GF-D8 (cell line): ENCODE data around the gene NAA50.

ENCODE experiments used
- DNase-seq: peaks from one replicate; lab custom pipeline; 2025; lab: John Stamatoyannopoulos, UW

Gene NAA50

DNA sequence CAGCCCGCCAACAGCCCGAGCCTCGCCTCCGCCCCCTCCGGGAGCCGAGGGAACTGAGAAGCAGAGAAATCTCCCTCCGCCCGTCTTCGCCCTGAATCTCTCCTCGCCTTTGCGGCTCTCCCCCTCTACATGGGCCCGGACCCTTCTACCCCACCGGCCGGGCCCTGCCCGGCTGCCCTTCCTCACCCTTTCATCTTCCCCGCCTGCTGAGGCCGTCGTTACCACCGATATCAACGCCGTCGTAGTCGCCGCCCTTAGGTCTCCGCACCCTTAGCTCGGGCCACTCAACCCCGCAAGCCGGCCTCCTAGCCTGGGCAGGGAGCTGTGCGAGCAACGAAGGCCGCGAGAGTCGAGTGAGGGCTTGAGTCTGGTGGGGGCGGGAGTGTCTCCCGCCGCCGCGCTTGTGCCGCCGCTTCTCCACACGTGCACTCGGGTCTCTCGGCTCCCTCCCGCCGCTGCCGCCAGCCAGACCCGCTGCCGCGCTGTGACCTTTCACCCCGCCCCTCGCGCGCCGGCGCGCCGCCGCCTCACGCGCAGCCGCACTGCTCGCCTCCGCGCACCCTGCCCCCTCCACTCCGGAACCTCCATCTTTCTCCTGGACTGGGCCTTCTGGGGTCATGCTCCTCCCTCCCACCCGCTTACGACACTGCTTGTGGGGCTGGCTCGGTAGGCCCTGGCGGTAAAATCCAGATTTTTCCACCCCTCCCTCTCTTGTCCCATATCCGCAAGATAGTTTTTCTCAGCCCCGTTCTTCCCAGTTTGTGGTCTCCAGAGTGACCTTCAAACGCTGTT, at the start of gene NAA50:
Gene NAA50 (minus strand): TSS at position 494 of the 792 bp plus-strand sequence. CDS start 300 bp downstream, at position 194.
- DNase-seq: peak; percentile 88

DNA sequence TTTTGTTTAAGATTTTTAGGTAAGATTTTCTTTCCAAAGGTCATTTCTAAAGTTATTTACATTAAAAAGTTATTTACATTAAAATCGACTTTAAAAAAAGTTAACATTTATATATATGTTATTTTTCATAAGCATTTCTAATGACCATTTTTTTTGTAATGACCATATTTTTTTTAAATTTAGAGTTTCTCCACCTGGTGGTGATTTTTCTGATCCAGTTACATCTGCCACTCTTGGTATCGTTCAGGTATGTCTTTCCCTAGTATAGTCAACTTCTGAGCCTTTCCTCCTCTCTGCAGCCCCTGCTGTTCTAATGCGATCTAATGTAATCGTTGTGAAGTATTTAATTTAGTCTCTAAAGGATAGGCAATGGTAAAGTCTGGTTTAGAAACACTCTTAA, 49.6 kb upstream of the NAA50 start:
- no peak for DNase-seq

DNA sequence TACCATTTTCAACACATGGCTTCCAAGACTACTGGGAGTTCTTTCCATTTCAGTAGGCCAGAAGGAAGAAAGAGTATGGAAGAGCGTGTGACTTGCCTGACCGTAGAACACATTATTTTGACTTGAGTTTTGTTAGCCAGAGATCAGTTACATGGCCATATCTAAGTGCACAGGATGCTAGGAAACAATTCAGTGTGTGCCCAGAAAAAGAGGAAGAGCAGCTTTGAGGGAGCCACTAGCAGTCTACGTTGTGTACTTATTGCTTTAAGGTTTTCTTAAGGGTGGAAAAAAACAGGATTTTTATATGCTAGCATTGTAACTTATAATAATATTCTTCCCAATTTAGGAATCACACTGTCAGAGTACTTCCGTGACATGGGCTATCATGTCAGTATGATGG, 48.5 kb upstream of the NAA50 start:
- DNase-seq: no peak

DNA sequence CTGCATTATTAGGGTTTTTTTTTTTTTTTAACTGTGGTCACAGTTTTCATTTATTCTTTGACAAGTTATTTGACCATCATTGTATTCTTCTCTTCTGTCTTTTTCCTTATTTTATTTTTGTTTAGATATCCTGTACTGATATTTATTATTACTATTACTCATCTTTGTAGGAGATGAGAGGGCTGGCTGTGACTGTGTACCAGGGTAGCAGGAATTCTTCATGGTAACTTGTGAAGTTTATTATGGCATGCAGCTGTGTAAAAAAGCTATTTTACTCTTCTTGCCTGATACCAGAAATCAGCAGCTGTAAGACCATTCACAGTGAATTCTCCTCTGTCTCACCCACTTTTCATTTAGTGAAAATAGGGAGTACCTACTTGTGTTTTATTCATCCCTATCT, 45.3 kb upstream of the NAA50 start:
- DNase-seq: no peak

DNA sequence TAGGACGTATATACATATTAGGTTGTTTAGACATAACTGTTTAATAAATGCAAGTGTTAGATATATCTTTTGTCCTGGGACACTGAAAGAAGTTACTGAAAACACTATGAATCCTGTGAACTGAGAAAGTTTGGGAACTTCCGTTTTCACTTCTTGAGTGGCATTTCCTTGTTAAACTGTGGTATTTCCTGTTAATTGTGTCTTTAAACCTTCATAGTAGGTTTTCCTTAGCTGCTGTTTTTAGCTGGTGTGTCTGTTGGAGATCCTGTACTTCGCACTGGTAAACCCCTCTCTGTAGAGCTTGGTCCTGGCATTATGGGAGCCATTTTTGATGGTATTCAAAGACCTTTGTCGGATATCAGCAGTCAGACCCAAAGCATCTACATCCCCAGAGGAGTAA, 37.9 kb upstream of the NAA50 start:
- peak; percentile 25 for DNase-seq

DNA sequence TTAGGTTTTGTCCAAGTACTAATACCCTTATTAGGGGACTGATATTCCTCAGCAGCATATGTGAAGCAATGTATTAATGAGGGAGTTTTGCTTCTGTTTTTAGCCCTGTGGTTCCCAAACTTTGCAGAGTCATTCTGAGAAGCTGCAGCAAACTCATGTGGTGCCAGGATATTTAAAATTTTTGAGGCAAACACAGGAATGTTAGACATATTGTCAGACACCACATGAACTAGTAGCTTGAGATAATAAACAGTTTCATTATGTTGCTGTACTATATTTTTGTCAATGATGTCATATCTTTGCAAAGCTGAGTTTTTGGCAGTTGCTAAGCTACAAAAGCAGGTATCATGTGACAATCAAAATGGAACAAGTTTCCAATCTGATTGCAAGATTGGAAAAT, 37.4 kb upstream of the NAA50 start:
- DNase-seq: peak; percentile 25

DNA sequence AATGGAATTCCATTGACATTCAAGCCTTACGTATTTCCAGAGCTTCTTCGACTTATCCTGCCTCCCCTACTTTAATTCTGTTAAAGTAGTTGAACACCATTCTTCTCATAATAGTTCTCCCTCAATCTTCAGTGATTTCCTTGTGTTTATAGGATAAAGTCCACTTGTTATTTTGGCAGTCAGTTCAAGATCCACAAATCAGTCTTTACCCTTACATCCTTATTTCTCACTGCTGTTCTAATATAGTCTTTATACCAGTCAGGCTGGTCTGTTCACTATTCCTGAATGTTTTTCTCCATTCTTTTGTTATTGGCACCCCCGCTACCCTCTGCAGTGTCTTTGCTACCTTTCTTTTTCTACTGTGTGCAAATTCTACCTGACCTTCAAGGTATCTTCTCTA, 30.5 kb upstream of the NAA50 start:
- DNase-seq: no peak

DNA sequence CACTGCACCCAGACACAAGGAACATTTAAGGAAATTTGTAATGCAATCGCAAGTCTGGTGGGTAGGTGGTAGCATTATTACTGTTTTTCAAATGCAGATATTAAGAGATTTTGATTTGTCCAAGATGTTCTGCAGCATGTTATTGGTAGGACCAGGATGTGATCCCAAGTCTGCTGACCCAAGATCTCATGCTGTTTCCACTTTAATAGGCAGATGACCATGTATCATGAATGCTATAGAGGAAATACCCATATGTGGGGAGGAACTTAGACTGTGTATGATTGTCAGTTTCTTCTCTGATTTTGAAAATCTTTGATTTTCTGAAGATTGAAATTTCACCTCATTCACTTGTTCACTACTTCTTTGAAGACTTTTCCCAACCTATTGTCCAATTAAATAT, 29.5 kb upstream of the NAA50 start:
- no peak for DNase-seq

DNA sequence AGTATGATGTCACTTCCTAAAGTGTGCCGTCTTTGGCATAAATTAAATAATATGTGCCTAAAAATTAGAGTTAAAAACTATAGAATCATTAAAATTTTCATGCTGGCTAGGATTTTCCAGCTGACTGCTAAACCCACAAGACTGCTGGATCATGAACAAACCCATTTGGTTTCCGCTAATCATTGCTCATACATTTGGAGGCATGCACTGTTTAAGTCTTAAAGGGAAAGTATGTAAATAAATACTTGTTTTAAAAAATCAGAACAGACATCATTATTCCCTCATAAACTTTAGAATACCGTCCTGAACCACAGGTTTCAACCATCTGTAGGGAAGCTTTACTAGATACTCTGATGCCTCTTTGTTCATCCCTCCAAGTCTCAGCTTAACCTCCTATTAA, 27.3 kb upstream of the NAA50 start:
- no peak for DNase-seq

DNA sequence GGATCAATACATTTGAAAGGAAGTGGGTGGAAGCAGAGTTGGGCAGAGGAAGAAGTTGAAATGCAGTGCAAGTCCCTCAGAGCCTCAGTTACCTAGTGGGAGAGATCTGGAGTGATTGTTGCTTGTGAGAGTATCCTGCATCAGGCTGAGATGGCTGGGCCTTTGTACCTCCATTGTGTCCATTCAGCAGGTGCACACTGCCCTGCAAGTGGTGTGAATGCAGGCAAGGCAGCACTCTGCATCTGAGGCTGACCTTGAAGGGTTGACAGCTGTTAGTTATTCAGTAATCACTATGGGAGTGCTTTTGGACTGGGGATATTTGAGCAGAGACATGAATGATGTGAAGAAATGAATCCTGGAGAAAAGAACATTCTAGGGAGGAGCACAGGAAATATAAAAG, 25.9 kb upstream of the NAA50 start:
- no peak for DNase-seq

DNA sequence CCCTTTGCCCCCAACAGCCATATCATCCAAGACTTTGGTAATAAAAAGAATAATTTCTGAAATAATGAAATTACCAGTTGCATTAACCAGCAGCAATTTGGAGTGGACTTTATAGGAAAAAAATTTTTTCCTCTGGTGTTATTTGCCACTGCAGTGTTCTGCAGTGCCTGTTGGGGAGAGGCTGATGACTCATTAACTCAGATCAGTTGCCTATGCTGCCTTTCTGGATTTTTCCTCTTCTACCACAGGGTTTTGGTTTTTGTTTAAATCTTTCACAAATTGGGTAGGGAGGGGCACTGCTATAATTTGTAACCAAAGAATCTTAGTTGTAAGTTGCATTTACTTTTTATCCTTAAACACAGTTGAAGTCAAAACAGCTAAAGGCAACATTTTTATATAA, 23.5 kb upstream of the NAA50 start:
- DNase-seq: no peak

DNA sequence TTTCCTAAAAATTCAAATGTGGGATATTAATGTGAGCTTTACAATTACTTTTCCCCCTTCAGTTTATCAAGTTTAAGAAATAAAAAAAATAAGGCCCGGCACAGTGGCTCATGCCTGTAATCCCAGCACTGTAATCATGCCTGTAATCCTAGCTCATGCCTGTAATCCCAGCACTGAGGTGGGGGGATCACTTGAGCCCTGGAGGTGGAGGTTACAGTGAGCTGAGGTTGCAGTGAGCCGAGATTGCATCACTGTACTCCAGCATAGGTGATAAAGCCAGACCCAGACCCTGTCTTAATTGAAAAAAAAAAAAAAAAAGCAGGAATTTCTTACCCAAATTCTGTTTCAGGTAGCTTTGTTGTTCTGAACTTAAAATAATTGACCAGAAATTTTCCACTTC, 18.6 kb upstream of the NAA50 start:
- DNase-seq: no peak

DNA sequence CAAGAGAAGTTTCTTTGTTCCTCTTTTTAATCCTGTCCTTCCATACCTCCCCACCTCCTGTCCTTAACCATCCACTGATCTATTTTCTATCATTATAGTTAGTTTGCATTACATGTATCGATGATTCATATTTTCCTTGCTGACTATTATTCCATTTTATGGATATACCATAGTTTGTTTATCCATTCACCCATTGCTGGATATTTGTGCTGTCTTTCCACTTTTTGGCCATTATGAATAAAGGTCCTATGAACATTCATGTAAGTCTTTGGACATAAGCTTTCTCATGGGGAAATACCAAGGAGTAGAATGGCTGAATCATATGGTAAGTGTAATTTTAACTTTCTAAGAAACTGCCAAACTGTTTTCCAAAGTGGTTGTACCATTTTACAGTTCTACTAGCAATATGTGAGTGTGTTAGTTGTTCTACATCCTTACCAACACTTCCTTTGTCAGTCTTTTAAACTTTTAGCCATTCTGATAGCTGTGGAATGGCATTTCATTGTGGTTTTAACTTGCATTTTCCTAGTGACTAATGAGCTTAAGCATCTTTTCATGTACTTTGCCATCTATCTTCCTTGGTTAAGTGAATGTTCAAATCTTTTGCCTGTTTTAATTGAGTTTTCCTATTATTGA, 12.5 kb upstream of the NAA50 start:
- DNase-seq: no peak

DNA sequence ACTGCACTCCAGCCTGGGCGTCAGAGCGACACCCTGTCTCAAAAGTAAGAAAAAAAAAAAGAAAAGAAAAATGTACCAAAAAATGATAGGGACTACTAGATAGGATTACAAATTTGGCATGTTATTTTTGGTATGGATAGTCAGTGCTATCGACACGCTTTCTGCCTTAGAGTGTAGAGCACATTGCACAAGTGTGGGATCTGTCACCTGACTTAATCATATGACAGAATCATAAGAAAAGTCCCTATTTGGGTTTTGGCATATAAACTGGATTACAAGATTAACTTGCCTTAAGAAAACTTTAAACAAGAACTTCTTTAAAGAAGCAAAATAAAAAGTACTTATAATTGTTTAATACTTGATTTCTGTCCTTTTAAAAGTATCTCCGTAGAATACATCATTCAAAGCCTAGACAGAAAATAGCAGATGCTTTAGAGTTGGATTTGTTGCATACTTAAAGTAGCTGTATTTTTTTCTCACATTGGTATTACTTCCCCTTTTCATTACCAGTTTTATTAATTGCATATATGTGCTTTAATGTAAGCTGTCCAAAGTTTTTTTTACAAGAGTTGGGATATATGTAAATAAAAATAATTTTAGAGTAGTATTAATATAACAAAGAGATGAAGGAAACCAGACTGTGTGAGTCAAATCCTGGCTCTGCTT, 8.6 kb upstream of the NAA50 start:
- no peak for DNase-seq

DNA sequence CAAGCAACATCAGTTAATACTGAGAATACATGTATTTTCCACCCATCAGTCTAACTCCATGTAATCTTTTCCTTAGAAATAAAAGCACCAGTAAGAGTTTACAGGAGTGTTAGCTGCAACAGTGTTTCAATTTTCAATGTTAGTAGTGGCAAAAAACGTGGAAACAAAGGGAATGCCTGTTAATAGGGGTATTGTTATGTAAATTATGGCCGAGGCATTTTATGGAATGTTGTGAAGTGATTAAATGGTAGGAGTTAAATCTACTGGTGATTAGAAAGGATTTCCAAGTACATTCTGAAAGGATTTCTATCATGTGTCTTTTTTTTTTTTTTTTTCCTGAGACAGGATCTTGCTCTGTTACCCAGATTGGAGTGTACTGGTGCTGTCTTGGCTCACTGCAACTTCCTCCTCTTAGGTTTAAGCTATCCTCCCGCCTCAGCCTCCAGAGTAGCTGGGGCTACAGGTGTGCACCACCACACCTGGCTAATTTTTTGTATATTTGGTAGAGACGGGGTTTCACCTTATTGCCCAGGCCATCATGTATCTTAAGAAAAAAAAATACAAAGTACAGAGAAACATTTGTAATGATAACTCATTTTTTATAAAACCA, 7.4 kb upstream of the NAA50 start:
- no peak for DNase-seq

DNA sequence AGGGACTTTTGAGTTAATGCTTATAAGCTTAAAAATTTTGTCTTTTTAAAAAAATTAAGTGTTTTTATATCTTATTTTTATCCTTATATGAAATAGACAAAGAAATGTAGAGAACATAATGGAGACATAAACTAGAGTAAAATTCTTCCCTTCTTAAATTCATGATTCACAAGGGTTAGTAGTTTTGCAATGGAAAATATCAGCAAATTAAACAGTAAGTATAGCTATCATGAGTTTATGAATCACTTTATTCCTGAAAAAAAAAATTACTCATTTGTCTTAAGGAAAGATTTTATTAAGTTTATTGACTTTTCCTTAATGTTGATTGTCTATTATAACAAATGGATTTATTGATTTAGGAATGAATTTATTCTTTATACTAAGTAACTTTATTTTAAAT, 5.1 kb upstream of the NAA50 start:
- DNase-seq: no peak

DNA sequence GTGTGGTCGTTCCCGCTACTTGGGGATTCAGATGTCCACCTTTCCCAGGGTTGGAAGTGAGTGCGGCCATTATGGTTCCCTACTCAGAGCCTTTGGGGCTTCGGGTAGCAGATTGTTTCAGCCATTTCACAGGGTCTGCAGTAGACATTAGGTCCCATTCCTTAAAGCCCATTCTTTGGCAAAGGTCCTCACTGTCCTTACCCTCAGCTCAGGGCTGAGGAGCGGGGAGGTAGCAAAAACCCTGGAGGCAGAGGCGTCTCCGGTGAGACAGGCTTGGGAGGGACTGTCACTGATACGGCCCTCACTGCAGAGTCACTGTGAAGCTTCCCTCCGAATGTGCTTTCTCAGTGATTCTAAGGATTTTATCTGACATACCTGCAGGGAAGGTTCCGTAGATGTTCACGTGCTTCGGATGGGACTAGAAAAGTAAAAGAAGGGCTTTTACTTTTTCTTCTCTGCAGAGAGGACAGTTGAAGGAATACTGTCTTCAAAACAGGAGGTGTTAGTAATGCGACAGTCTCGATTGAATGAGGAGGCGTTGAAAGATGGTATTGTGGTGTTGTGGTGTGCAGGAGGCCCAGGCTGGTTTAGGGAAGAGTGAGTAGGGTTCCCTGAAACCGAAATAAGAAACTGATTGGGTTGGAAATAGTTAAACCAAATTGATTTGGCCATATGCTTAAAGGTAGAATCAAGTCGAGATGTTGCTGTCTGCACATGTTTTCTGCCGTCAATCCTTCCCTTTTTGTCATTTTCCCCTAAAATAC, 1.4 kb upstream of the NAA50 start:
- DNase-seq: no peak

DNA sequence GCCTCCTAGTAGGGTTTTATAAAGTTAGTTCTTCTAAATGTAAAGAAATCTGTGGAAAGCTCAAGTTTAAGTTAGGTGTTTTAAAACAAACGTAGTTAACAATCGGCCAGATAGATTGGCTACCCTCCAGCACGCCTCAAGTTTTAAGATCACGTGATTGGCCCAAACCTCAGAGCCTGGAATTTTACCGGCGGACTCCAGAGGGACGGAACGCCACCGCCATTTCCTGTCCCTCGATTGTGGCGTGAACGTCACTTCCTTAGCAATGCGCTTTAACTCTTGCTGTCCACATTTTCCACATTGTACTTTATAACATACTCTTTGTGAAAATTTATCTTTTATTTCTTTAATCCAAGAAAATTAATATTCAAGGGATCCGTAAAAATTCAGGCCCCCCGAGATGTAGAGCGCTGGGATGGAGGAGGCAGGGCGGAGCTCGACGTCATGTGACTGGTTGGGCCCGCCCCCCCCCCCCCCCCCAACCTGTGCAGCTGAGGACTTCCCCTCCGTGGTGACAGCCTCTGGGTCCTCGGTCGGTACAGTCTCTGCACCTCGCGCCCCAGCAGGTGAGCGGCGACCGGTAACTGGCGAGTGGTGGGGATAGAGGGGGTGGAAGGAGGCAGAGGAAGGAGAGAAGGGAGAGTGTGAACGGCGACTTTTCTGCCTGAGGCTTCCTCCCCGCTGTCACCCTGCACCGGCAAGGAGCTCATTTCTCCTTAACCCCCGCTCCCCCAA, 666 bp upstream of the NAA50 start, which contains the start of gene ATP6V1A:
Gene ATP6V1A (plus strand): TSS at position 488 of the 735 bp plus-strand sequence. CDS start 31,719 bp downstream, outside the sequence.
- peak; percentile 83 for DNase-seq

DNA sequence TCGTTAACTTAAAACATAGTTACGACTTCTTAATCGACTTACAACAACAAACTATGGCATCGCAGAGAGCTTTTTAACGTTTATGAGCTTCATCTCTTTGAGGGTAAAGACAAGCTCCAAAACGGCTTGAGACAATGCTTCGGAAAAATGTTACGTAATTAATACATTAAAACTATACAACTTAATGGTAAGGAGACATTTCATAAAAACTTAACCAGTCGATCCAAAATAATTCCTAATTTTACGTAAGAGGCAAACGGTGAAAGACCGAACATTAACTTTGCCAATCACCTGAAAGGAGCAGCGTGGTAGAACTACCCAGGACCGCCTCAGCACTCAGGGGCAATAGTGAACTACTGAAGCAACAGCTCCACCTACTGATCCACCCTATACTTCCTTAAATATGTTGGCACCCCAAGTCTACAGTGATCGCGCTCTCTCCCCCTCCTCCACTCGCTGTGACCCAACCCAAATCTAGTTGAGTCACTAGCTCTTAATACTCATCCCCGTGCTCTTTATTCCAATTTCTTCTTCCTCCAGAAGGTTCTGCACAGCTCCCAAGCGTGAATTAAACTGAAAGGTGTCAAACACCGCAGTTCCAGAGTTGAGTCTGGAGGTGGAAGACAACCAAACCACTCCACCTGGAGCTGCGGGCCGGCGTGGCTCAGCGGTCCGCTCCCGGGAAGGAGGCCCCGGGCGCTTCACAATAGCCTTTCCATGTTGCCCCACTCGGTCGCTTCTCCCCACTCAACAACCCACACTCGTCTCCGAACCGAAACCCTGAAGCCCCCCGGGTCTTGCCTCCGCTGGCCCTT, 901 bp downstream of the NAA50 start:
- DNase-seq: peak; percentile 80

DNA sequence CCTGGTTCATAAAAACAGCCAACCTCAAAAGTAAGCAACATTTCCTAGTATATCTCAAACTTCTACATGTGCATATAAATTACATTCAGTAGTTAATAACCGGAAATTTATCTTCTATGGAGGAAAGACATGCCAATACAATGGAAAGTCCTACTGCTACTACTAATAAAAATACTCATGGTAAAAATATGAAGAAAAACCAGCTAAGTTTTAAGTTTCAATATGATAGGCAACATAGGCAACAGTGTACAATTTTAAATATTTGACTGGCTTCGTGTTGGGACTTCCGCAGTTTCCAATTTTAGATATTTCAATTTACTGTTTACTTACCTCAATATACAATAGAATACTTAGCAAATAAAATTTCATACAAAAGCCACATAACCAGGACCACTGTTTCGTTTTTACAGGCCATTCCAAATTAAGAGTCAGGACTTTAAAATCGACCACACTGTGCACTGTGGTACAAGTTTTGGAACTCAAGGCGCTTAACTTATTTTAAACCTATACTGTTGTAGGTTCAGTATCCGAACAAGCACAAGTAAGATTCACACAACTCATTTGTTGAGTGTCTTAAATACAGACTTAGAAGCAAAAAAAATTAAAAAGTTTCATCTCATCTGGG, 2.9 kb downstream of the NAA50 start:
- DNase-seq: no peak
